IgD-negative memory B cell (primary cell): Measurements from ENCODE around the gene GSPT1. TPM values are rescaled to one million over a fixed set of nuclear protein-coding genes. Genes with fewer than 3 reads are reported as not detected.
A peak's percentile ranks its signal among the peaks of the same experiment; 100 is the strongest.

ENCODE experiments used
- H3K27ac Mint-ChIP-seq, 3 donors: one replicate each; pipeline ENCODE4 v1.8.0; 2020 to 2022; ENCODE audit warnings: mild to moderate bottlenecking in 3 of 3, mixed read lengths in 3 of 3, moderate library complexity in 1 of 3
- H3K27me3 Mint-ChIP-seq: one replicate; pipeline ENCODE4 v1.8.0; 2021; ENCODE audit warnings: mixed read lengths
- H3K36me3 Mint-ChIP-seq: one replicate; pipeline ENCODE4 v1.8.0; 2020; ENCODE audit warnings: mild to moderate bottlenecking, mixed read lengths
- H3K4me1 Mint-ChIP-seq, 3 donors: one replicate each; pipeline ENCODE4 v1.8.0; 2020 to 2022; ENCODE audit warnings: mixed read lengths in 3 of 3, mild to moderate bottlenecking in 1 of 3
- H3K4me3 Mint-ChIP-seq, 4 donors: one replicate each; pipeline ENCODE4 v1.8.0; 2020 to 2022; ENCODE audit warnings: mild to moderate bottlenecking in 4 of 4, mixed read lengths in 4 of 4, moderate library complexity in 3 of 4
- H3K9me3 Mint-ChIP-seq, 3 donors: one replicate each; pipeline ENCODE4 v1.8.0; 2020 to 2021; ENCODE audit warnings: mixed read lengths in 3 of 3, mild to moderate bottlenecking in 1 of 3
- polyA plus RNA-seq: library from polyadenylated mRNA; unstranded; fragments of 300-500 nt; fragmentation: Illumina TruSeq; gene quantifications from one replicate; pipeline ENCODE4 v1.2.3, GENCODE V29; 2021

GSPT1 gene
- polyA plus RNA-seq, 1 donor from 2014 or later, result 77.7 TPM

GRCh38 chr16:11892761-11893160 is 23.0 kb downstream of the GSPT1 start:
- no peak overlapping the region for H3K4me3 Mint-ChIP-seq
- no peak overlapping the region for H3K27ac Mint-ChIP-seq

GRCh38 chr16:11890231-11890965 is 25.4 kb downstream of the GSPT1 start:
- H3K4me3 Mint-ChIP-seq, result no peak overlapping the region

More at GRCh38 chr16:11892761-11893160, 23.0 kb downstream of the GSPT1 start:
- H3K9me3 Mint-ChIP-seq, result no peaks in the 10 kb centered on the region
- H3K27me3 Mint-ChIP-seq, result no peaks in the 10 kb centered on the region
- H3K36me3 Mint-ChIP-seq, result no peaks in the 10 kb centered on the region
- H3K4me1 Mint-ChIP-seq, result peaks cover 0 to 19% (median 1%) of the 10 kb centered on the region in 3 donors

GRCh38 chr16:11886881-11887280 is 28.9 kb downstream of the GSPT1 start:
- peak overlapping the region in 1 of 4 donors; percentile 28 for H3K4me3 Mint-ChIP-seq
- H3K27ac Mint-ChIP-seq, result peak overlapping the region in 1 of 3 donors; percentile 48
- no peaks in the 10 kb centered on the region for H3K9me3 Mint-ChIP-seq
- no peaks in the 10 kb centered on the region for H3K27me3 Mint-ChIP-seq
- H3K4me1 Mint-ChIP-seq, result no peaks in the 10 kb centered on the region
- H3K36me3 Mint-ChIP-seq, result no peaks in the 10 kb centered on the region

More at GRCh38 chr16:11890231-11890965, 25.4 kb downstream of the GSPT1 start:
- Mint-ChIP-seq H3K27me3 (no peaks in the 10 kb centered on the region), H3K4me1 (peaks cover 0 to 5% (median 1%) of the 10 kb centered on the region in 3 donors), H3K9me3 (no peaks in the 10 kb centered on the region), H3K27ac (peak overlapping the region in 1 of 3 donors; percentile 53), H3K36me3 (no peaks in the 10 kb centered on the region)

- peaks cover 0 to 5% (median 2%) of the 10 kb centered on the region in 3 donors for H3K4me1 Mint-ChIP-seq
- no peak overlapping the region for H3K4me3 Mint-ChIP-seq
- H3K27ac Mint-ChIP-seq, result no peak overlapping the region
Observed at GRCh38 chr16:11884035-11884434, 31.7 kb downstream of the GSPT1 start.

GRCh38 chr16:11880007-11880406 is 35.7 kb downstream of the GSPT1 start:
- Mint-ChIP-seq H3K4me3 (no peak overlapping the region), H3K27ac (no peak overlapping the region), H3K4me1 (peaks cover 0 to 5% (median 2%) of the 10 kb centered on the region in 3 donors), H3K27me3 (no peaks in the 10 kb centered on the region), H3K9me3 (no peaks in the 10 kb centered on the region), H3K36me3 (no peaks in the 10 kb centered on the region)

More at GRCh38 chr16:11884035-11884434, 31.7 kb downstream of the GSPT1 start:
- Mint-ChIP-seq H3K9me3 (no peaks in the 10 kb centered on the region), H3K27me3 (no peaks in the 10 kb centered on the region), H3K36me3 (no peaks in the 10 kb centered on the region)

- no peaks in the 10 kb centered on the region for H3K27me3 Mint-ChIP-seq
- H3K27ac Mint-ChIP-seq, result no peak overlapping the region
- no peak overlapping the region for H3K4me3 Mint-ChIP-seq
- H3K36me3 Mint-ChIP-seq, result no peaks in the 10 kb centered on the region
- H3K9me3 Mint-ChIP-seq, result no peaks in the 10 kb centered on the region
- peaks cover 0 to 5% (median 2%) of the 10 kb centered on the region in 3 donors for H3K4me1 Mint-ChIP-seq
Observed at GRCh38 chr16:11877374-11877773, 38.4 kb downstream of the GSPT1 start.

- Mint-ChIP-seq H3K27ac (no peak overlapping the region), H3K4me3 (no peak overlapping the region), H3K4me1 (peaks cover 0 to 5% (median 2%) of the 10 kb centered on the region in 3 donors), H3K9me3 (no peaks in the 10 kb centered on the region), H3K27me3 (no peaks in the 10 kb centered on the region), H3K36me3 (no peaks in the 10 kb centered on the region)
Observed at GRCh38 chr16:11876306-11876705, 39.5 kb downstream of the GSPT1 start.

GRCh38 chr16:11875721-11876120 is 40.0 kb downstream of the GSPT1 start:
- no peaks in the 10 kb centered on the region for H3K27me3 Mint-ChIP-seq
- H3K4me1 Mint-ChIP-seq, result peaks cover 0 to 5% (median 2%) of the 10 kb centered on the region in 3 donors
- H3K36me3 Mint-ChIP-seq, result no peaks in the 10 kb centered on the region
- H3K9me3 Mint-ChIP-seq, result no peaks in the 10 kb centered on the region
- H3K4me3 Mint-ChIP-seq, result no peak overlapping the region
- no peak overlapping the region for H3K27ac Mint-ChIP-seq

- Mint-ChIP-seq H3K27me3 (no peaks in the 10 kb centered on the region), H3K4me1 (no peaks in the 10 kb centered on the region), H3K27ac (no peak overlapping the region), H3K4me3 (no peak overlapping the region), H3K36me3 (peaks cover 2% of the 10 kb centered on the region), H3K9me3 (no peaks in the 10 kb centered on the region)
Observed at GRCh38 chr16:11871193-11871592, 44.6 kb downstream of the GSPT1 start.

GRCh38 chr16:11870399-11870798 is 45.4 kb downstream of the GSPT1 start:
- Mint-ChIP-seq H3K27me3 (no peaks in the 10 kb centered on the region), H3K36me3 (peaks cover 2% of the 10 kb centered on the region), H3K27ac (no peak overlapping the region), H3K4me1 (peaks cover 0 to 6% (median 4%) of the 10 kb centered on the region in 3 donors), H3K4me3 (no peak overlapping the region), H3K9me3 (no peaks in the 10 kb centered on the region)

GRCh38 chr16:11869353-11870228 is 46.2 kb downstream of the GSPT1 start:
- Mint-ChIP-seq H3K4me3 (no peak overlapping the region), H3K27ac (no peak overlapping the region), H3K4me1 (peaks cover under 1 to 14% (median 10%) of the 10 kb centered on the region in 3 donors), H3K36me3 (peaks cover 2% of the 10 kb centered on the region), H3K27me3 (no peaks in the 10 kb centered on the region), H3K9me3 (no peaks in the 10 kb centered on the region)

GRCh38 chr16:11868412-11868980 is 47.3 kb downstream of the GSPT1 start:
- H3K36me3 Mint-ChIP-seq, result peaks cover 2% of the 10 kb centered on the region
- no peak overlapping the region for H3K4me3 Mint-ChIP-seq
- H3K27me3 Mint-ChIP-seq, result no peaks in the 10 kb centered on the region
- H3K4me1 Mint-ChIP-seq, result peaks cover 5 to 14% (median 10%) of the 10 kb centered on the region in 3 donors
- H3K27ac Mint-ChIP-seq, result no peak overlapping the region
- no peaks in the 10 kb centered on the region for H3K9me3 Mint-ChIP-seq

GRCh38 chr16:11862489-11862888 is 53.3 kb downstream of the GSPT1 start:
- peaks cover 6 to 22% (median 12%) of the 10 kb centered on the region in 3 donors for H3K4me1 Mint-ChIP-seq
- no peaks in the 10 kb centered on the region for H3K9me3 Mint-ChIP-seq
- peaks cover 2% of the 10 kb centered on the region for H3K36me3 Mint-ChIP-seq
- H3K27ac Mint-ChIP-seq, result no peak overlapping the region
- H3K4me3 Mint-ChIP-seq, result no peak overlapping the region
- H3K27me3 Mint-ChIP-seq, result no peaks in the 10 kb centered on the region

GRCh38 chr16:11857161-11857560 is 58.6 kb downstream of the GSPT1 start:
- H3K9me3 Mint-ChIP-seq, result no peaks in the 10 kb centered on the region
- peaks cover 2% of the 10 kb centered on the region for H3K36me3 Mint-ChIP-seq
- peak overlapping the region in 1 of 3 donors; percentile 75 for H3K27ac Mint-ChIP-seq
- peaks cover 17 to 21% (median 21%) of the 10 kb centered on the region in 3 donors for H3K4me1 Mint-ChIP-seq
- no peaks in the 10 kb centered on the region for H3K27me3 Mint-ChIP-seq
- peak overlapping the region in 1 of 4 donors; percentile 66 for H3K4me3 Mint-ChIP-seq
